Pancreas (tissue), 10 donors: ENCODE measurements around the gene GPX2. TPM values are rescaled to one million over a fixed set of nuclear protein-coding genes. Genes with fewer than 3 reads are reported as not detected.
A peak's percentile ranks its signal among the peaks of the same experiment; 100 is the strongest.

Source experiments
- ATAC-seq, 4 donors: fragments of 200-7000 bp; cut with Tn5 transposase; one replicate each; pipeline versions ENCODE4 v1.8.0 to v1.9.1; 2020; ENCODE audit warnings: mild to moderate bottlenecking in 4 of 4, moderate library complexity in 4 of 4
- DNase-seq, 6 donors: peaks; one replicate each; pipeline ENCODE4 v3.0.0-alpha.2; 2020
- FAIRE-seq: peaks from 2 replicates; lab custom pipeline; 2012; peaks lifted over from hg19 to GRCh38; lab: Jason Lieb, UNC
- H3K27ac ChIP-seq, 4 donors: fragments of 200-600 bp; sonication (generic); 1 replicate in 3 of 4; 2 replicates in 1 of 4; pipeline versions ENCODE4 v1.5.0 to v1.8.0; 2020
- H3K27me3 ChIP-seq, 4 donors: fragments of 200-600 bp; one replicate each; pipeline ENCODE4 v1.8.0; 2021
- H3K36me3 ChIP-seq, 3 donors: fragments of 200-600 bp; sonication (generic) in 1 of 3; one replicate each; pipeline versions ENCODE4 v1.5.0 to v1.8.0; 2020 to 2021
- H3K4me1 ChIP-seq, 3 donors: fragments of 200-600 bp; one replicate each; pipeline ENCODE4 v1.8.0; 2021
- H3K4me3 ChIP-seq, 4 donors: fragments of 200-600 bp; sonication (generic) in 2 of 4; one replicate each; pipeline versions ENCODE4 v1.5.0 to v1.8.0; 2020 to 2021
- H3K9me3 ChIP-seq, 4 donors: fragments of 200-600 bp; one replicate each; pipeline ENCODE4 v1.8.0; 2021
- WGBS, 2 donors: extraction: QIAGEN DNeasy Blood & Tissue Kit; methylation state at CpG; one replicate each; pipeline ENCODE4 v1.1.7; 2013; 5-methylcytosine and 5-hydroxymethylcytosine counted together
- intact Hi-C, 3 donors: fragments of 100-400 bp; cut with DNase I; formaldehyde crosslinking; loops; one replicate each; pipeline versions ENCODE4 v1.11.1 to v1.14.2; 2022
- polyA plus RNA-seq, 2 donors: library from polyadenylated mRNA; stranded (reverse); fragments of 200-250 nt; gene quantifications; one replicate each; pipeline ENCODE4 v1.2.3, GENCODE V29; 2013
- total RNA-seq, 6 donors: library from RNA; stranded (reverse); fragmentation: NEBNext Ultra II Directional in 4 of 6; extraction: Animal tissue kit (Norgen Biotek cat#: 25700) in 4 of 6; gene quantifications; one replicate each; pipeline versions ENCODE4 v1.2.1 to v1.2.4, GENCODE V29; 2021 to 2023
- TF ChIP-seq, protein P1 (sequence below), 4 donors: fragments of 200-600 bp; sonication (generic) in 3 of 4; IDR thresholded peaks; one replicate each; pipeline versions ENCODE4 v1.5.0 to v1.8.0; 2021; ENCODE audit warnings: antibody characterized with exemption in 4 of 4
- donor health status: healthy with polysubstance abuse.
- donor health status: DM: no; HTN: no; CAD: no; lungs with moderate emphysema.
- donor health status: DM: no; HTN: no; CAD: no.
- donor health status: control.
- donor health status: control.
- donor health status: Bipolar disorder and iron deficiency.
- donor health status: DM: yes; HTN: yes; CAD: no.
- donor health status: DM: no; HTN: no; CAD: no.
- donor health status: DM: no; HTN: no; CAD: no.
- donor health status: DM: yes; HTN: yes; CAD: no.

Gene GPX2
- total and polyA plus RNA-seq, 8 donors, result 2.6 to 41.9 (median 11.1) TPM

DNA sequence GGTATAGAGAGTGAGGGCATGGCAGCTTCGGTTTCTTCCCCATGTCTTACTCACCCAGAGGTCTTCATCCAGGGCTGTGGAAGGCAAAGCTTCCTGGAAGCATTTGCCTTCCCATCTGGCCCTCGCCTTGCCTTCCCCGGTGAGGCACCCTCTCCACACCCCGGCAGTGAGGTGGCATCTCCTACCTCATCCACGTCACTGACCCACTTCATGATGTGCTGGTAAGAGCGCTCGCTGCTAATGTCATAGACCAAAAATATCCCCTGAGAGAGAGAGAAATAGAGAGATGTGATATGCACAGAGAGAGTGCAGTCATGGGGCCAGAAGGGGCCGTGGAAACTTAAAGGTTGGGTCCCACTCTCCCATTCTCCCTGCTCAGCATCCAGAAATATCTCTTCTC is 8.3 kb upstream of the GPX2 start:
- no peak overlapping the region for H3K27ac ChIP-seq
- ATAC-seq, result no peak
- 93 to 96% methylated on average over 8 of the region's 8 CpGs for WGBS, 2 donors
- peaks cover 0 to 4% (median 0%) of the 10 kb centered on the region in 3 donors for H3K36me3 ChIP-seq
- H3K4me1 ChIP-seq, result no peaks in the 10 kb centered on the region
- intact Hi-C loops, result no loop called here
- TF ChIP-seq, protein P1, sequence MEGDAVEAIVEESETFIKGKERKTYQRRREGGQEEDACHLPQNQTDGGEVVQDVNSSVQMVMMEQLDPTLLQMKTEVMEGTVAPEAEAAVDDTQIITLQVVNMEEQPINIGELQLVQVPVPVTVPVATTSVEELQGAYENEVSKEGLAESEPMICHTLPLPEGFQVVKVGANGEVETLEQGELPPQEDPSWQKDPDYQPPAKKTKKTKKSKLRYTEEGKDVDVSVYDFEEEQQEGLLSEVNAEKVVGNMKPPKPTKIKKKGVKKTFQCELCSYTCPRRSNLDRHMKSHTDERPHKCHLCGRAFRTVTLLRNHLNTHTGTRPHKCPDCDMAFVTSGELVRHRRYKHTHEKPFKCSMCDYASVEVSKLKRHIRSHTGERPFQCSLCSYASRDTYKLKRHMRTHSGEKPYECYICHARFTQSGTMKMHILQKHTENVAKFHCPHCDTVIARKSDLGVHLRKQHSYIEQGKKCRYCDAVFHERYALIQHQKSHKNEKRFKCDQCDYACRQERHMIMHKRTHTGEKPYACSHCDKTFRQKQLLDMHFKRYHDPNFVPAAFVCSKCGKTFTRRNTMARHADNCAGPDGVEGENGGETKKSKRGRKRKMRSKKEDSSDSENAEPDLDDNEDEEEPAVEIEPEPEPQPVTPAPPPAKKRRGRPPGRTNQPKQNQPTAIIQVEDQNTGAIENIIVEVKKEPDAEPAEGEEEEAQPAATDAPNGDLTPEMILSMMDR (IDR thresholded peaks at IDR 0.05), result no peak
- no peak overlapping the region for H3K4me3 ChIP-seq
- H3K27me3 ChIP-seq, result no peaks in the 10 kb centered on the region
- peak in 1 of 6 donors; percentile 30 for DNase-seq
- H3K9me3 ChIP-seq, result no peaks in the 10 kb centered on the region
- no peak for FAIRE-seq

DNA sequence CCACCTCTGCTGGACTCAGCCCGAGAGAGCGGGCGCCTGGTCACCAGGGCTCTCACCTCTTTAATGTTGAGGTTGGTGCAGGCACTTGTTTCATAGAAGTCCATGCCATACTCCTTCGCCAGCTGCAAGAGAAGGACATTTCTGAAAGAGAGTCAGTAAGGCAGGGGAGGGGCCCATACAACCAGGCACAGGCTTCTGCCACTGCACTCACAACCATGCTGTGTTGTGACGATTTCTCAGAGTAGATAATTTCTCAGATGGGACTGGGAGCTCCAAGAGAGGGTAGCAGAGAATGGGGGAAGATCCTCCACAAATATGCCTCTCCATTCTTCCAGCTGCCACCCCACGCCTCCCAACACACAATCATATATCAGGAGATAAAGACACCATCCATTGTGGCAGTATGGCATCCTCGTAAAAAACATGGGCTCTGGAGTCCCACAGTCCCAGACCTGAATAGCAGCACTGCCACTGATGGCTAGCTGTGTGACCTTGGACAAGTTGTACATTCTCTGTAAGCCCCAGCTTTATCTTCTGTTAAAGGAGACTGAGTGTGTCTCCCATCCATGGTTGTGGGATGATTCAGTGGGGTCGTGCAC is 6.2 kb upstream of the GPX2 start:
- H3K4me3 ChIP-seq, result no peak overlapping the region
- TF ChIP-seq, protein P1 (IDR thresholded peaks at IDR 0.05), result no peak
- FAIRE-seq (no peak), ATAC-seq (no peak), DNase-seq (no peak)
- peaks cover 0 to 4% (median 0%) of the 10 kb centered on the region in 3 donors for H3K4me1 ChIP-seq
- no peaks in the 10 kb centered on the region for H3K9me3 ChIP-seq
- WGBS, 2 donors, result 94 to 97% methylated on average over 8 of the region's 8 CpGs
- H3K36me3 ChIP-seq, result peaks cover 0 to 4% (median 0%) of the 10 kb centered on the region in 3 donors
- intact Hi-C loops, result no loop called here
- H3K27me3 ChIP-seq, result no peaks in the 10 kb centered on the region
- H3K27ac ChIP-seq, result no peak overlapping the region

DNA sequence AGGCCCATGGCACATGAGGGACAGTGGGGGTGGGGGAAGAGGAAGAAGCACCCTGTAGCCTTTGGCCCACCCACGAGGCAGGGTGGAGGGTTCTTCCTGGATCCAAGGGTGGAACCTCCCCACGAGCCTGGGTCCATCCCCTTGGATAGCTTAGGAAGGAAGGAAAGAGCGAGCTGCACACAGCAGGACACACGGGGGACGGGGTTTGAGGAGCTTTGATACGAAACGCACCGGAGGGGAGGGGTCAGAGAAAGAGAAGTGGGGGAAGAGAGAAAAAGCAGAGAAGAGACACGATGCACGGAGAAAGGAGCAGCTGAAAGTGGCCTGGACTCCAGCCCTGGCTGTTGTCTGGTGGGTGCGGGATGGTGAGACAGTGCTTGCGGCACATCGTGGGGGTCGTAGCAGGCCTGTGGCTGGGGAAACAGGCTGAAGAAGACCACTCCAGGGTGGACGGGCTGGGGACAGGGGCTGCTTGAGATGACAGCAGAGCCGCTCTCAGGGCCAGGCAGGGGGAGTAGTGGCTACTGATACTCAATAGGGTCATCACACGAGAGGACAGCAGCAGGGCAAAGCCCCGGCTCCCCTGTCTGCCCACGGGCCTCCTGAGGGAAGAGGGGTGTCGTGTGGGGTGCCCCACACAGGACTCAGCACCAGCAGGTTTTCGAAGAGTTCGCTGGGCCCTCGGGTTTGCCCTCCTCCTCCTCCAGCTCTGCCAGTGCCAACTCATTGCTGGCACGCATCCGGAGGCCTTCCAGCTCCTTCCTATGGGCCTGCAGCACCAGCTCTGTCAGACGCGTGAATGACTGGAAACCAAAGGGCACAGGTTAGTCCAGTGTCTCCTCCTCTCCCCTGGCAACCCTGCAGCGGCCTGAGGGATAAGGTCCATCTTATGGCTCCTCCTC is 5.4 kb upstream of the GPX2 start:
- DNase-seq (peak in 1 of 6 donors; percentile 55), ATAC-seq (no peak), FAIRE-seq (no peak)
- Histone ChIP-seq H3K9me3 (no peaks in the 10 kb centered on the region), H3K27me3 (no peaks in the 10 kb centered on the region), H3K36me3 (peaks cover 0 to 4% (median 0%) of the 10 kb centered on the region in 3 donors), H3K27ac (no peak overlapping the region), H3K4me1 (peaks cover 6 to 11% (median 6%) of the 10 kb centered on the region in 3 donors), H3K4me3 (no peak overlapping the region)
- TF ChIP-seq, protein P1 (IDR thresholded peaks at IDR 0.05), result no peak
- 88 to 92% methylated on average over 28 of the region's 28 CpGs for WGBS, 2 donors
- intact Hi-C loops, result no loop called here

DNA sequence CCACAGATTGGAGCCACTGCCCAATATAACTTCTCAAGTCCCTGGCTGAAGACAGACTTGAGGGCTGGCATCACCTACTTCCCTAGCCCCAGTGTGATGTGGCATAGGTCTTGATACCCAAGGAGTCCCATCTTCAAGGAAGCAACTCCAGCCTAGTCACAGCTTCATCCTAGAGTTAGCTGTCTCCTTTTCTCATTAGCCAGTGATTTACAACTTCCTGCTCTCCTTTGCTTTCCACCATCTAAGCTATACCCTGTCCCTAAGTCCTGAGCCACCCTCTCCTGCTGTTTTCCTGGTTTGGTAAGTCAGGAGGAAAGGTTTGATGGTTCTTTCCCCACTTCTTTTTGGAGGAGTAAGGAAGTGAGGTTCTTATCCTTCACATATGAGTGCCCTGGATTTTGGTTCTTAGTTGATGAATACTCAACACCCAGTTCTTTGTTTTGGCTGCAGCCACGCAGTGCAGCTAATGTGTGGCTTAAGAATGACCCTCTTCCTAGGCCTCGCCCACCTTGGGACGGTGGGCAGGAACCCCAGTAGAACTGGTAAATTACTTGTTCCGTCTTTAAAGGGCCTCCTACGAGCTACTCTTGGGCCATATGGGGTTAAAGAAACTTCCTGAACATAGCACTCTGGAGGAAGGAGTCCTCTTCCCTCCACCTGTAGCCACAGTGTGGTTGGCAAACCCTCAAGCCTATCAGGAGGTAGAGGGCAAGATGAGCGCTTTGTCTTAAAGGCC is 3.9 kb upstream of the GPX2 start:
- Histone ChIP-seq H3K27me3 (no peaks in the 10 kb centered on the region), H3K4me1 (peaks cover 12 to 21% (median 15%) of the 10 kb centered on the region in 3 donors), H3K4me3 (no peak overlapping the region), H3K9me3 (no peaks in the 10 kb centered on the region), H3K27ac (no peak overlapping the region), H3K36me3 (peaks cover 0 to 3% (median 0%) of the 10 kb centered on the region in 3 donors)
- intact Hi-C loops, result no loop called here
- FAIRE-seq (no peak), ATAC-seq (no peak), DNase-seq (peak in 1 of 6 donors; percentile 8)
- whole genome bisulfite sequencing, 2 donors, result 87 to 95% methylated on average over 6 of the region's 6 CpGs
- TF ChIP-seq, protein P1 (IDR thresholded peaks at IDR 0.05), result no peak
